Measurements from ENCODE around the gene SLC9A3.
"Not testable (repeated sequence)": the region's sequence is repeated elsewhere in the genome, so short reads cannot be mapped to it uniquely, and the experiment has no call there.

Gene SLC9A3

GRCh38 chr5:568061-568781 is 44.0 kb upstream of the SLC9A3 start:
- peaks cover 14% of the 10 kb centered on the region for H3K4me1 ChIP-seq
- H3K27me3 ChIP-seq = no peaks in the 10 kb centered on the region
- no peaks in the 10 kb centered on the region for H3K9me3 ChIP-seq
- no peak overlapping the region for H3K4me3 ChIP-seq
- H4K20me1 ChIP-seq = no peaks in the 10 kb centered on the region
- no peak overlapping the region for H3K27ac ChIP-seq
- no peaks in the 10 kb centered on the region for H3K36me3 ChIP-seq
- H3K9ac ChIP-seq = no peak overlapping the region
- TF ChIP-seq Cebpa-rat (IDR thresholded peaks at IDR 0.05) = no peak
- H3K4me2 ChIP-seq = no peak overlapping the region

- Histone ChIP-seq H3K27ac (no peak overlapping the region), H3K36me3 (no peaks in the 10 kb centered on the region), H3K27me3 (no peaks in the 10 kb centered on the region), H3K9me3 (no peaks in the 10 kb centered on the region), H3K4me2 (no peak overlapping the region), H3K4me3 (no peak overlapping the region), H3K4me1 (peaks cover 12% of the 10 kb centered on the region), H4K20me1 (no peaks in the 10 kb centered on the region), H3K9ac (no peak overlapping the region)
- no peak for TF ChIP-seq Cebpa-rat (IDR thresholded peaks at IDR 0.05)
These were observed 43.4 kb upstream of the SLC9A3 start for GRCh38 chr5:567664-568060.

GRCh38 chr5:566636-567309 is 42.5 kb upstream of the SLC9A3 start:
- no peak for TF ChIP-seq Cebpa-rat (IDR thresholded peaks at IDR 0.05)
- Histone ChIP-seq H3K9ac (no peak overlapping the region), H4K20me1 (no peaks in the 10 kb centered on the region), H3K4me2 (no peak overlapping the region), H3K9me3 (no peaks in the 10 kb centered on the region), H3K36me3 (no peaks in the 10 kb centered on the region), H3K4me3 (no peak overlapping the region), H3K4me1 (peaks cover 3% of the 10 kb centered on the region), H3K27ac (no peak overlapping the region), H3K27me3 (no peaks in the 10 kb centered on the region)

- H3K9me3 ChIP-seq = no peaks in the 10 kb centered on the region
- no peaks in the 10 kb centered on the region for H3K4me1 ChIP-seq
- no peak overlapping the region for H3K9ac ChIP-seq
- H3K4me2 ChIP-seq = no peak overlapping the region
- no peaks in the 10 kb centered on the region for H3K27me3 ChIP-seq
- H3K27ac ChIP-seq = no peak overlapping the region
- H4K20me1 ChIP-seq = no peaks in the 10 kb centered on the region
- no peaks in the 10 kb centered on the region for H3K36me3 ChIP-seq
- no peak overlapping the region for H3K4me3 ChIP-seq
- no peak for TF ChIP-seq Cebpa-rat (IDR thresholded peaks at IDR 0.05)
These were observed 41.7 kb upstream of the SLC9A3 start for GRCh38 chr5:565782-566440.

- Histone ChIP-seq H3K36me3 (no peaks in the 10 kb centered on the region), H3K4me1 (no peaks in the 10 kb centered on the region), H4K20me1 (no peaks in the 10 kb centered on the region), H3K4me3 (no peak overlapping the region), H3K9me3 (no peaks in the 10 kb centered on the region), H3K27me3 (no peaks in the 10 kb centered on the region), H3K27ac (no peak overlapping the region), H3K9ac (no peak overlapping the region), H3K4me2 (no peak overlapping the region)
- no peak for TF ChIP-seq Cebpa-rat (IDR thresholded peaks at IDR 0.05)
These were observed 37.2 kb upstream of the SLC9A3 start for GRCh38 chr5:561408-561807.

GRCh38 chr5:560792-561166 is 36.5 kb upstream of the SLC9A3 start:
- no peaks in the 10 kb centered on the region for H3K27me3 ChIP-seq
- no peak overlapping the region for H3K27ac ChIP-seq
- TF ChIP-seq Cebpa-rat (IDR thresholded peaks at IDR 0.05) = no peak
- no peaks in the 10 kb centered on the region for H3K36me3 ChIP-seq
- no peak overlapping the region for H3K9ac ChIP-seq
- H3K4me1 ChIP-seq = no peaks in the 10 kb centered on the region
- H4K20me1 ChIP-seq = no peaks in the 10 kb centered on the region
- no peak overlapping the region for H3K4me2 ChIP-seq
- no peak overlapping the region for H3K4me3 ChIP-seq
- no peaks in the 10 kb centered on the region for H3K9me3 ChIP-seq

GRCh38 chr5:558871-559503 is 34.7 kb upstream of the SLC9A3 start:
- Histone ChIP-seq H3K27me3 (no peaks in the 10 kb centered on the region), H3K9ac (no peak overlapping the region), H3K27ac (no peak overlapping the region), H4K20me1 (no peaks in the 10 kb centered on the region), H3K36me3 (no peaks in the 10 kb centered on the region), H3K4me3 (no peak overlapping the region), H3K4me1 (no peaks in the 10 kb centered on the region), H3K4me2 (no peak overlapping the region), H3K9me3 (no peaks in the 10 kb centered on the region; the same call in 1 of the 2 replicates)
- no peak for TF ChIP-seq Cebpa-rat (IDR thresholded peaks at IDR 0.05)

GRCh38 chr5:558326-558725 is 34.1 kb upstream of the SLC9A3 start:
- Histone ChIP-seq H3K9ac (no peak overlapping the region), H3K4me2 (no peak overlapping the region), H3K27ac (no peak overlapping the region), H3K27me3 (no peaks in the 10 kb centered on the region), H3K4me3 (no peak overlapping the region), H3K9me3 (no peaks in the 10 kb centered on the region; the same call in none of the 2 replicates), H3K4me1 (no peaks in the 10 kb centered on the region), H4K20me1 (no peaks in the 10 kb centered on the region), H3K36me3 (no peaks in the 10 kb centered on the region)
- no peak for TF ChIP-seq Cebpa-rat (IDR thresholded peaks at IDR 0.05)

GRCh38 chr5:557917-558316 is 33.7 kb upstream of the SLC9A3 start:
- H3K4me1 ChIP-seq, H3K4me3 ChIP-seq, H3K27ac ChIP-seq, H3K9ac ChIP-seq, H3K4me2 ChIP-seq, H3K36me3 ChIP-seq, H4K20me1 ChIP-seq, H3K27me3 ChIP-seq, H3K9me3 ChIP-seq: not testable (repeated sequence)

- H3K4me1 ChIP-seq = no peaks in the 10 kb centered on the region
- H3K27ac ChIP-seq = no peak overlapping the region
- H3K27me3 ChIP-seq = peaks cover 2% of the 10 kb centered on the region
- no peak overlapping the region for H3K4me3 ChIP-seq
- no peak for TF ChIP-seq Cebpa-rat (IDR thresholded peaks at IDR 0.05)
- no peaks in the 10 kb centered on the region for H4K20me1 ChIP-seq
- H3K4me2 ChIP-seq = no peak overlapping the region
- H3K9ac ChIP-seq = no peak overlapping the region
- no peaks in the 10 kb centered on the region for H3K36me3 ChIP-seq
- H3K9me3 ChIP-seq = peaks cover 2% of the 10 kb centered on the region
These were observed 32.7 kb upstream of the SLC9A3 start for GRCh38 chr5:556909-557441.

Measured in BLaER1 (cell line).